ENCODE data around the gene KIRREL3. TPM values are rescaled to one million over a fixed set of nuclear protein-coding genes. Genes with fewer than 3 reads are reported as not detected.

KIRREL3 gene
- total RNA-seq, 1 donor from 2014 or later, result under 0.01 TPM

GRCh38 chr11:126528075-126528474, 472.5 kb downstream of the KIRREL3 start:
- Histone ChIP-seq H3K4me3 (ENCODE audit: low read length in 3 of 3) (no peak overlapping the region), H3K4me1 (ENCODE audit: control insufficient read depth in 3 of 3, insufficient read depth in 3 of 3, low read length in 3 of 3) (no peaks in the 10 kb centered on the region), H3K9ac (ENCODE audit: low read depth in 1 of 3, low read length in 3 of 3) (no peak overlapping the region), H3K27ac (ENCODE audit: low read depth, low read length) (no peak overlapping the region), H3K27me3 (ENCODE audit: control insufficient read depth in 3 of 3, insufficient read depth in 3 of 3, low read length in 3 of 3) (peaks cover 0 to 31% (median 3%) of the 10 kb centered on the region in 3 donors), H3K36me3 (ENCODE audit: control insufficient read depth in 3 of 3, insufficient read depth in 3 of 3, low read length in 3 of 3) (no peaks in the 10 kb centered on the region), H3K9me3 (ENCODE audit: control insufficient read depth in 3 of 3, low read length in 3 of 3) (no peaks in the 10 kb centered on the region)

GRCh38 chr11:126527651-126528050, 472.9 kb downstream of the KIRREL3 start:
- Histone ChIP-seq H3K9me3 (ENCODE audit: control insufficient read depth in 3 of 3, low read length in 3 of 3) (no peaks in the 10 kb centered on the region), H3K4me3 (ENCODE audit: low read length in 3 of 3) (no peak overlapping the region), H3K36me3 (ENCODE audit: control insufficient read depth in 3 of 3, insufficient read depth in 3 of 3, low read length in 3 of 3) (no peaks in the 10 kb centered on the region), H3K27me3 (ENCODE audit: control insufficient read depth in 3 of 3, insufficient read depth in 3 of 3, low read length in 3 of 3) (peaks cover 0 to 31% (median 3%) of the 10 kb centered on the region in 3 donors), H3K27ac (ENCODE audit: low read depth, low read length) (no peak overlapping the region), H3K9ac (ENCODE audit: low read depth in 1 of 3, low read length in 3 of 3) (no peak overlapping the region), H3K4me1 (ENCODE audit: control insufficient read depth in 3 of 3, insufficient read depth in 3 of 3, low read length in 3 of 3) (no peaks in the 10 kb centered on the region)

- Histone ChIP-seq H3K9ac (ENCODE audit: low read depth in 1 of 3, low read length in 3 of 3) (no peak overlapping the region), H3K27ac (ENCODE audit: low read depth, low read length) (no peak overlapping the region), H3K4me1 (ENCODE audit: control insufficient read depth in 3 of 3, insufficient read depth in 3 of 3, low read length in 3 of 3) (no peaks in the 10 kb centered on the region), H3K27me3 (ENCODE audit: control insufficient read depth in 3 of 3, insufficient read depth in 3 of 3, low read length in 3 of 3) (peaks cover 0 to 31% (median 3%) of the 10 kb centered on the region in 3 donors), H3K4me3 (ENCODE audit: low read length in 3 of 3) (no peak overlapping the region), H3K9me3 (ENCODE audit: control insufficient read depth in 3 of 3, low read length in 3 of 3) (no peaks in the 10 kb centered on the region), H3K36me3 (ENCODE audit: control insufficient read depth in 3 of 3, insufficient read depth in 3 of 3, low read length in 3 of 3) (no peaks in the 10 kb centered on the region)
These were observed 474.1 kb downstream of the KIRREL3 start for GRCh38 chr11:126526471-126526870.

- Histone ChIP-seq H3K9ac (ENCODE audit: low read depth in 1 of 3, low read length in 3 of 3) (no peak overlapping the region), H3K4me3 (ENCODE audit: low read length in 3 of 3) (no peak overlapping the region), H3K27ac (ENCODE audit: low read depth, low read length) (no peak overlapping the region), H3K9me3 (ENCODE audit: control insufficient read depth in 3 of 3, low read length in 3 of 3) (no peaks in the 10 kb centered on the region), H3K36me3 (ENCODE audit: control insufficient read depth in 3 of 3, insufficient read depth in 3 of 3, low read length in 3 of 3) (no peaks in the 10 kb centered on the region), H3K4me1 (ENCODE audit: control insufficient read depth in 3 of 3, insufficient read depth in 3 of 3, low read length in 3 of 3) (no peaks in the 10 kb centered on the region), H3K27me3 (ENCODE audit: control insufficient read depth in 3 of 3, insufficient read depth in 3 of 3, low read length in 3 of 3) (peaks cover 0 to 38% (median 9%) of the 10 kb centered on the region in 3 donors)
These were observed 474.9 kb downstream of the KIRREL3 start for GRCh38 chr11:126525702-126526101.

GRCh38 chr11:126525216-126525615, 475.4 kb downstream of the KIRREL3 start:
- Histone ChIP-seq H3K27me3 (ENCODE audit: control insufficient read depth in 3 of 3, insufficient read depth in 3 of 3, low read length in 3 of 3) (peaks cover 2 to 35% (median 14%) of the 10 kb centered on the region in 3 donors), H3K4me1 (ENCODE audit: control insufficient read depth in 3 of 3, insufficient read depth in 3 of 3, low read length in 3 of 3) (peaks cover 0 to 3% (median 0%) of the 10 kb centered on the region in 3 donors), H3K27ac (ENCODE audit: low read depth, low read length) (no peak overlapping the region), H3K36me3 (ENCODE audit: control insufficient read depth in 3 of 3, insufficient read depth in 3 of 3, low read length in 3 of 3) (no peaks in the 10 kb centered on the region), H3K4me3 (ENCODE audit: low read length in 3 of 3) (no peak overlapping the region), H3K9me3 (ENCODE audit: control insufficient read depth in 3 of 3, low read length in 3 of 3) (no peaks in the 10 kb centered on the region), H3K9ac (ENCODE audit: low read depth in 1 of 3, low read length in 3 of 3) (no peak overlapping the region)

GRCh38 chr11:126523441-126524205, 476.9 kb downstream of the KIRREL3 start:
- peaks cover 4 to 41% (median 19%) of the 10 kb centered on the region in 3 donors for H3K27me3 ChIP-seq (ENCODE audit: control insufficient read depth in 3 of 3, insufficient read depth in 3 of 3, low read length in 3 of 3)

GRCh38 chr11:126522606-126523005, 478.0 kb downstream of the KIRREL3 start:
- peaks cover 9 to 39% (median 28%) of the 10 kb centered on the region in 3 donors for H3K27me3 ChIP-seq (ENCODE audit: control insufficient read depth in 3 of 3, insufficient read depth in 3 of 3, low read length in 3 of 3)
- no peaks in the 10 kb centered on the region for H3K9me3 ChIP-seq (ENCODE audit: control insufficient read depth in 3 of 3, low read length in 3 of 3)
- H3K27ac ChIP-seq (ENCODE audit: low read depth, low read length), result no peak overlapping the region
- peaks cover 0 to 11% (median 5%) of the 10 kb centered on the region in 3 donors for H3K4me1 ChIP-seq (ENCODE audit: control insufficient read depth in 3 of 3, insufficient read depth in 3 of 3, low read length in 3 of 3)
- no peak overlapping the region for H3K9ac ChIP-seq (ENCODE audit: low read depth in 1 of 3, low read length in 3 of 3)
- H3K4me3 ChIP-seq (ENCODE audit: low read length in 3 of 3), result no peak overlapping the region
- H3K36me3 ChIP-seq (ENCODE audit: control insufficient read depth in 3 of 3, insufficient read depth in 3 of 3, low read length in 3 of 3), result no peaks in the 10 kb centered on the region

More at GRCh38 chr11:126523441-126524205, 476.9 kb downstream of the KIRREL3 start:
- H3K27ac ChIP-seq (ENCODE audit: low read depth, low read length), result no peak overlapping the region
- H3K4me3 ChIP-seq (ENCODE audit: low read length in 3 of 3), result no peak overlapping the region
- H3K36me3 ChIP-seq (ENCODE audit: control insufficient read depth in 3 of 3, insufficient read depth in 3 of 3, low read length in 3 of 3), result no peaks in the 10 kb centered on the region
- H3K9me3 ChIP-seq (ENCODE audit: control insufficient read depth in 3 of 3, low read length in 3 of 3), result no peaks in the 10 kb centered on the region
- H3K9ac ChIP-seq (ENCODE audit: low read depth in 1 of 3, low read length in 3 of 3), result no peak overlapping the region
- peaks cover 0 to 8% (median 0%) of the 10 kb centered on the region in 3 donors for H3K4me1 ChIP-seq (ENCODE audit: control insufficient read depth in 3 of 3, insufficient read depth in 3 of 3, low read length in 3 of 3)

GRCh38 chr11:126522152-126522551, 478.4 kb downstream of the KIRREL3 start:
- Histone ChIP-seq H3K4me1 (ENCODE audit: control insufficient read depth in 3 of 3, insufficient read depth in 3 of 3, low read length in 3 of 3) (peaks cover 0 to 13% (median 5%) of the 10 kb centered on the region in 3 donors), H3K4me3 (ENCODE audit: low read length in 3 of 3) (no peak overlapping the region), H3K27ac (ENCODE audit: low read depth, low read length) (no peak overlapping the region), H3K9ac (ENCODE audit: low read depth in 1 of 3, low read length in 3 of 3) (no peak overlapping the region), H3K9me3 (ENCODE audit: control insufficient read depth in 3 of 3, low read length in 3 of 3) (no peaks in the 10 kb centered on the region), H3K27me3 (ENCODE audit: control insufficient read depth in 3 of 3, insufficient read depth in 3 of 3, low read length in 3 of 3) (peaks cover 9 to 35% (median 30%) of the 10 kb centered on the region in 3 donors), H3K36me3 (ENCODE audit: control insufficient read depth in 3 of 3, insufficient read depth in 3 of 3, low read length in 3 of 3) (no peaks in the 10 kb centered on the region)

GRCh38 chr11:126521196-126521595, 479.4 kb downstream of the KIRREL3 start:
- peaks cover 0 to 13% (median 5%) of the 10 kb centered on the region in 3 donors for H3K4me1 ChIP-seq (ENCODE audit: control insufficient read depth in 3 of 3, insufficient read depth in 3 of 3, low read length in 3 of 3)
- H3K27me3 ChIP-seq (ENCODE audit: control insufficient read depth in 3 of 3, insufficient read depth in 3 of 3, low read length in 3 of 3), result peaks cover 9 to 31% (median 30%) of the 10 kb centered on the region in 3 donors

More at GRCh38 chr11:126521196-126521595, 479.4 kb downstream of the KIRREL3 start:
- H3K9me3 ChIP-seq (ENCODE audit: control insufficient read depth in 3 of 3, low read length in 3 of 3), result no peaks in the 10 kb centered on the region
- no peak overlapping the region for H3K4me3 ChIP-seq (ENCODE audit: low read length in 3 of 3)
- no peak overlapping the region for H3K9ac ChIP-seq (ENCODE audit: low read depth in 1 of 3, low read length in 3 of 3)
- H3K36me3 ChIP-seq (ENCODE audit: control insufficient read depth in 3 of 3, insufficient read depth in 3 of 3, low read length in 3 of 3), result no peaks in the 10 kb centered on the region
- H3K27ac ChIP-seq (ENCODE audit: low read depth, low read length), result no peak overlapping the region
